ENCODE results near the gene DNAH2.
"Not testable (repeated sequence)": the region's sequence is repeated elsewhere in the genome, so short reads cannot be mapped to it uniquely, and the experiment has no call there.

DNA sequence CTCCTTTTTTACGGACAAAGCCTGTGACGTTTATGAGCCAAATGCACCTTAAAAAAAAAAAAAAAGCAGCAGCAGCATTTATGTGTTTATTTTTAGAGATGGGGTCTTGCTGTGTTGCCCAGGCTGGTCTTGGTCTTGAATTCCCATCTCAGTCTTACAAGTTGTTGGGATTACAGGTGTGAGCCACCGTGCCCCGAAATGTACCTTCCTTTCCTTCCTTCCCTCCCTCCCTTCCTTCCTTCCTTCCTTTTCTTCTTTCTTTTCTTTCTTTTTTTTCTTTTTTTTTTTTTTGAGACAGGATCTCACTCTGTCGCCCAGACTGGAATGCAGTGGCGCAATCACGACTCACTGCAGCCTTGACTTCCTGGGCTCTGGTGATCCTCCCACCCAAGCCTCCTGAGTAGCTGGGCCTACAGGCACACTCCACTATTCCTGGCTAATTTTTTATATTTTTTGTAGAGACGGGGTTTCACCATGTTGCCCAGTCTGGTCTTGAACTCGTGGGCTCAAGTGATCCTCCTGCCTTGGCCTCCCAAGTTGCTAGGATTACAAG is 92.3 kb downstream of the DNAH2 start:
- not testable (repeated sequence) for TF ChIP-seq POLR2AphosphoS5, POLR2A (IDR thresholded peaks at IDR 0.05)
- TF ChIP-seq, protein P1, sequence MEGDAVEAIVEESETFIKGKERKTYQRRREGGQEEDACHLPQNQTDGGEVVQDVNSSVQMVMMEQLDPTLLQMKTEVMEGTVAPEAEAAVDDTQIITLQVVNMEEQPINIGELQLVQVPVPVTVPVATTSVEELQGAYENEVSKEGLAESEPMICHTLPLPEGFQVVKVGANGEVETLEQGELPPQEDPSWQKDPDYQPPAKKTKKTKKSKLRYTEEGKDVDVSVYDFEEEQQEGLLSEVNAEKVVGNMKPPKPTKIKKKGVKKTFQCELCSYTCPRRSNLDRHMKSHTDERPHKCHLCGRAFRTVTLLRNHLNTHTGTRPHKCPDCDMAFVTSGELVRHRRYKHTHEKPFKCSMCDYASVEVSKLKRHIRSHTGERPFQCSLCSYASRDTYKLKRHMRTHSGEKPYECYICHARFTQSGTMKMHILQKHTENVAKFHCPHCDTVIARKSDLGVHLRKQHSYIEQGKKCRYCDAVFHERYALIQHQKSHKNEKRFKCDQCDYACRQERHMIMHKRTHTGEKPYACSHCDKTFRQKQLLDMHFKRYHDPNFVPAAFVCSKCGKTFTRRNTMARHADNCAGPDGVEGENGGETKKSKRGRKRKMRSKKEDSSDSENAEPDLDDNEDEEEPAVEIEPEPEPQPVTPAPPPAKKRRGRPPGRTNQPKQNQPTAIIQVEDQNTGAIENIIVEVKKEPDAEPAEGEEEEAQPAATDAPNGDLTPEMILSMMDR (IDR thresholded peaks at IDR 0.05), result not testable (repeated sequence)

All from breast epithelium (tissue), 3 donors.